GM19193 (cell line): Measurements from ENCODE around the gene GABRA5.

Experiments used
- POLR2A ChIP-seq: IDR thresholded peaks from 4 replicates; pipeline ENCODE4 v1.6.1; 2011; ENCODE audit not compliant: insufficient read depth, insufficient read length; ENCODE audit errors: extremely low read depth

Gene GABRA5

DNA sequence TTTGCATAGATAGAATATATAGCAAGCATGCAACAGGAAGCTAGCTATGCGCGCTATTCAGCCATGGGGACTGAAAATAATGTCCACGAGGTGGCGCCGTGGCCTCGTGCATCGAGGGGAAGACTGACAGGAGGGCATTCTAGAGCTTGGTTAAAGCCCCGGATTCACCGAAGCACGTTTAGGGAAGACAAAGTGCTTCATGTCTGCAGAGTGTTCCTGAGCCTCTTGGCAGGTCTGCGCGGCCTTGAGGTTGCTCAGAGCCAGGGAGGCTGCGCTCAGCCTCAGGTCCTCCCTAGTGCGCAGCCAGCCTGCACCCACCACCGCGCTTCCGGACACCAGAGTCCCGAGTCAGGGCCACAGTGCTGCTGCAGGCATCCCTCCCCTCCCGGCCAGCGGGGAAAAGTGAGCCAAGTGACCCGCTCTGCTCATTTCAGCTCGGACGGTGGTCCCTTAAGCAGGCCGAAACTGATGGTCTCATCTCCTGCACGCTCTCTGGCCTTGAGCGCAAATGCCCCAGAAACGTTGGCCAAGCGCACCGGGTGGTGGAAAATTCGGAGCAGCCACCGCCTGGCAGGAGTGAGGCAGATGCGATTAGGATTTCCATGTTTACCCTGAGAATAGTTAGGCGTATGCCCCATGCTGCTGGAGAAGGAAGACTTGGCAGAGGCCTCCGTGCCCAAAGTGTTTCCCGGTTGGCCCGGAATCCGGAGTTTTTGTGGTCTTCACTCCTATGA is 24.8 kb downstream of the GABRA5 start:
- no peak for TF ChIP-seq POLR2A

DNA sequence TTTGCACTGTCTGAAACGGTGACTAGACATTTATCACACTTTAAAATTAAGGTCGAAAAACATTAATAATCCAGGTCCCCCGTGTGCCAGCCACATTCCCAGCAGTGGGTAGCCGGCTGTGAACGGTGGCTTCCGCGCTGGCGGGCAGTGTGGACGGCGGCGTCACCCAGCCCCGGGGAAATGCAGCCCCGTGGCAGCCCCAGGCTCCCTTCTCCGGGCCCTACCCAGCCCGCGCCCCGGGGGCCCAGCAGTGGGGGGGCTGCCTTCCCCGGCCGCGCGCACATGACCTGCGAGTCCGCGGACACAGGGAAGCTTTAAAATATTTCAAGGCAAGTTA is 25.3 kb downstream of the GABRA5 start:
- TF ChIP-seq POLR2A: no peak

DNA sequence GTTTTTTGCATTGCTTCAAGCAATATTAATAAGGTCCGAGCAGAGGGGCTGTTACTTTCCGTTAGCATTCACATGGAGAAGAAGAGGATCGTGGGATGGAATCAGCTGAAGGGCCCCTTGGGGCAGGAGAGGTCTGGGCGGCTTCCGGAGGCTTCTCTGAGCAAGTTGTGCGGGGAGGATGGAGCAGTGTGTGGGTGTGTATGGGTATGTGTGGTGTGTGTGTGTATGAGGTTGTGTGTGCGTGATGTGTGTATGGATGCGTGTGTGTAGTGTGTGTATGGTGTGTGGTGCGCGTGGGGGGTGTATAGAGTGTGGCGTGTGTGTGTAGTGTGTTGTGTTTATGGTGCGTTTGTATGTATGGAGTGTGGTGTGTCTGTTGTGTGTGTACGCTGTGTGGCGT is 25.8 kb downstream of the GABRA5 start:
- TF ChIP-seq POLR2A: no peak

DNA sequence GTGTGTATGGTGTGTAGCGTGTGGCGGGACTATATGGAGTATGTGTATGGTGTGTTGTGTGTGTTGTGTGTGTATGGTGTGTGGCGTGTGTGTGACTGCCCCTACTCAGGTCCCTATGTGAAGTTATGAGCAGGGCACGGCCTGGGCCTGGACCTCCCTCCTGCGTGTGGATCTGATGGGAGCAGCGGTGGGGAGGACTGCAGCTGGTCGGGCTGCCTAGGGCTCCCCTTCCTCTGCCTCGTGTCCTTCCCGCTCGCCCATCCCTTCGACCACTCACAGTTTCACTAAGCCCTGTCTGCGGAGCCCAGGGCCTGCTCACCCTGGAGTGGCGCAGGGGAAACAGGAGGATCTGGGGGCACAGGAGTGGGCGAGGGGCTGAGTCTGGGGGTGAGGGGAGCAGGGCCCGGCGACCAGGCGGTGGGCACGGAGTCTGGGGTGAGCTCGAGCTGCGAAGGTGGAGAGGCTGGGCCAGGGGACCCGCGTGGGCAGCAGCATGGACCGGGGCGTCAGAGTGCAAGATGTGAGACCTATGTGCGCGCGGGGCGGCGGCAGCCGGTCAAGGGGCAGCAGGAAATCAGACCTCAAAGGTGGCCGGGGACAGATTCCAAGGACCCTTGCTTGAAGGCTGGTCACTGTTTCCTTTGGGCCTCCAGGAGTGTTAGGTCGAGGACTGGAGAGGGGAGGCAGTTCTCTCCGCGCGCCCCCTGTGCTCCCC is 26.6 kb downstream of the GABRA5 start:
- TF ChIP-seq POLR2A: no peak

DNA sequence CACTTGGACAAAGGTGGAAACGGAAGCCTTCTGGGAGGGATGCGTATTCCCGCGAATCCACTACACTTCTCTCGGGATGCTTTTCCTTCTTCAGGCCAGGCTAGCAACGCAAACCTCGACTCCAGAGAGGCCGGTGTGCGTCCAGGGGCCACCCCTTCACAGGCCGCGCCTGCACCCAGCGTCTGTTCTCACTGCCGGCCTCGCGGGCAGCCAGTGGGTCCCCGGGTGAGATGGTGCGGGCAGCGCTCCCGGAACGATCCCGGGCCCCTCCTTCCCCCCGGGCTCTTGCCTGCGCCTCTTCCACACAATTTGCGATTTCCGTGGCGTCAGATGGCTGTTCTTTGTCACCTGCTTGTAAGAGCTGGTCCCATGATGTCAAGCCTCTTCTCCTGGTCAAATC is 27.3 kb downstream of the GABRA5 start:
- no peak for TF ChIP-seq POLR2A

DNA sequence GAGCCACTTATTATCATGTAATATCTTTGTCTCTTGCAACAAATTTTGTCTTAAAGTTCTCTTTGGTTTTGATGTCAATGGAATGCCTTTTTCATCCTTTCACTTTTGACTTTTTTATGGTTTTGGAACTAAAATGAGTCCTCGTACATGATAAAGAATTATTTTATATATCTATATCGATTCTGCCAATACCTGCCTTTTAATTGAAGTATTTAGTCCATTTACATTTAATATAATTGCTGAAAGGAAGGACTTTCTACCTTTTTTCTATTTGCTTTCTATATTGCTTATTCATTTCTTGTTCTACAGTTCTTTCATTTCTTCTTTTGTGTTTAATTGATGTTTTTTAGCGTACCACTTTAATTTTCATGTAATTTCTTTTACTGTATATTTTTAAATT is 32.8 kb downstream of the GABRA5 start:
- no peak for TF ChIP-seq POLR2A

DNA sequence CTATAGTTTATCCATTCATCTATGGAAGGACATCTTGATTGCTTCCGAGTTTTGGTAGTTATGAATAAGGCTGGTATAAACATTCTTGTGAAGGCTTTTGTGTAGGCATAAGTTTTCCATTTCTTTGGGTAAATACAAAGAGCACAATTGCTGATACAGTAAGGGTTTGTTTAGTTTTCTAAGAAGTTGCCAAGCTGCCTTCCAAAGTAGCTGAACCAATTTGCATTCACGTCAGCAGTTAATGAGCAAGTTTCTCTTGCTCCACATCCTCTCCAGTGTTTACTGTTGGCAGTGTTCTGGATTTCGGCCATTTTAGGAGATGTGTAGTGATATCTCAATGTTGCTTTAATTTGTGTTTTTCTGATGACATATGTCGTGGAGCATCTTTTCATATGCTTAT is 34.2 kb downstream of the GABRA5 start:
- no peak for TF ChIP-seq POLR2A

DNA sequence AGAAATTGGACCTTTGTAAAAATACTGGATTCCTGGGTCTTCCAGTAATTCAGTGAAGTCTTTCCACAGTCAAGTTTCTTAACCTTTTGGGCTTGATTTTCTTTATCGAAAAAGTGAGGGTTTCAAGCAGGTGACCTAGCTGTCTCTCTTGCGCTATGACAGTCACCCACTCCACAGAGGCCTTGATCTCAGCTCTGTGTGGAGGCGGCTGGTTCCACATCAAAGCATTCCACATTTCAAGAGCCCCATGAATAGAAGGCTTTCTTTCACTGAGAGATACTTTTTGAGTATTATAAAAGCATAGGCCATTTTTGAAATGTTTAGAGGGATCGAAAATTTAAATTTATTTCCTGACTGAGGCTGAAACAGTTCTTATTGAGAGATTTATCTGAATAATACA is 43.9 kb downstream of the GABRA5 start:
- TF ChIP-seq POLR2A: no peak

DNA sequence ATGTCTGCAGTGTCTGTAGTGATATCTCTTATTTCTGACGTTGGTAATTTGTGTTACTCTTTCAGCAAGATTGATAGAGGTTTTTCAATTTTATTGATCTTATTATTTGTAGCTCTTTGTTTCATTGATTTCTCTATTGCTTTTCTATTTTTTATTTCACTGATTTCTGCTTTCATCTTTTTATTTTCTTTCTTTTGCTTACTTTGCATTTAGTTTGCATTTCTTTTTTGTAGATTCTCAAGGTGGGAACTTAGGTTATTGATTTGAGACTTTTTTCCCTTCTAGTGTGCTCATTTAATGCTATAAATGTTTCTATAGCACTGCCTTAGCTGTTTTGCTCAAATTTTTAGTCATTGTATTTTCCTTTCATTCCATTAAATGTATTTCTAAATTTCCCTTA is 54.6 kb downstream of the GABRA5 start:
- TF ChIP-seq POLR2A: no peak

DNA sequence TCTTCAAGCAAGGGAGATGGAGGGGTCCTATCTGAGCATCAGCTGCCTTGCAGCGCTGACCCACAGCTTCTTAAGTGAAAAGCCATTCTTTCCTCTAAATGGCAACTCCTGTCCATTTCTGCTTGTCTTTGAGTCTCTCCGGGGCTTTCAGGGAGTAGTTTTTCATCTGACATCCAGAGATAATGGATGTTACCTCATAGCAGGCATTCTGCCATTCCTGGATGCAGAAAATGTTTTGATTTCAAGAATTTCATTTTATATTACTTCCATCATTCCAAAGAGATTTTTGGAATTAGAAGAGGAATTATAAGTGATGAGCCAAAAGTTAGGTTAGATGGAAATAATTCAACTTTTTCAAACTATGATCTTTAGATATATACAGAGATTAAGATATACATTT is 59.2 kb downstream of the GABRA5 start:
- no peak for TF ChIP-seq POLR2A

DNA sequence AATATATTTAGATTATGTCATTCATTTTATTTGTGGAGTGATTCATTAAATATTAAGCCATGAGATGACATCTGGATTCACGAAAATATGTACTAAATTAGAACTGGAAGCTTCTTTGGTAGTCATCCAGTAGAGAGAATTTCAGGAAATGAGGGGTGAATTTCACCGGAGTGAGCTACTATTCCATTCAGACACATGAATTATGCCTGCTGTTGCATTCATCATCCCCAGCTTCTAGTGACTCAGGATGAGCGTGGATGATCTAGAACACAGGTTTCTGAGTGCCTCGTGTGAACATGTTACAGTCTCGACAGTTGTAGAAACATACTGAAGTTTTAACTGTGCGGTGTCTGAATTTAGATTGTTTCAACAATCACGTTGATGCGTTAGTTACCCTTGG is 61.2 kb downstream of the GABRA5 start:
- TF ChIP-seq POLR2A: no peak

DNA sequence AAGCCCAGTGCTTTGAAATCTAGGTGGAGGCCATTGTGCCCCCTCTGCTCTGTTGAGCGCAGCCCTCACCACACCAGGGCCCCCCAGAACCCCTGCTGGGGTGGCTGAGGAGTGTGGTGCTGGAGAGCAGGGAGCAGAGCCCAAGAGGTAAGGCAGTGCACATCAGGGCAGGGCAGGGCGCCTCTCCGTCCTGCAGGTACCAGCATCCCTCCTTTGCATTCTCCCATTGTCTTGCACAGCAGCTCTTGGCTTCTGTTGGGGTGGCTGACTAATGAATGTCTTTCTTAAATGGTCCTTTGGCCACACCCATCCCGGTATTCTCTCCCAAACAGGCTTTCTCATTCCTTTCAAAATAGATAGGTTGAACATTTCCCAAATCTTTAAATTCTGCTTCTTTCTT is 62.7 kb downstream of the GABRA5 start:
- TF ChIP-seq POLR2A: no peak

DNA sequence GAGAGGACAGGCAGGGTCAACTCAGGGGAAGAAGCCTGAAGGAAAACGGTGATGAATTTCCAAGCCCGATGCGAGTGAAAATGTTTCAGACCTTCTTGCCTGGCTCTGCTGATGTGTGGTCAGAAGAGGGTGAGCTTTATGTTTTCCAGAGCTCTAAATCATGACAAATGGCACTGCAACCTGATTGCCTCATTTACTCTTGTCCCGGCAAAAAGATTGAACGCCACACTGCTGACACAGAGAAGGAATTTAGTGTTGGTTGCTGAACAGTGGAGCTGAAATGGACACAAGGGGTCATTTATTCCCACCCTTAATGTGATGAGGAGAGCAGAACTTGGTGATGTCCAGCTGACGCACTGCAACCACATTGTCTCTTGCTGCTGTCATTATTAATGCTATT is 68.0 kb downstream of the GABRA5 start:
- no peak for TF ChIP-seq POLR2A

DNA sequence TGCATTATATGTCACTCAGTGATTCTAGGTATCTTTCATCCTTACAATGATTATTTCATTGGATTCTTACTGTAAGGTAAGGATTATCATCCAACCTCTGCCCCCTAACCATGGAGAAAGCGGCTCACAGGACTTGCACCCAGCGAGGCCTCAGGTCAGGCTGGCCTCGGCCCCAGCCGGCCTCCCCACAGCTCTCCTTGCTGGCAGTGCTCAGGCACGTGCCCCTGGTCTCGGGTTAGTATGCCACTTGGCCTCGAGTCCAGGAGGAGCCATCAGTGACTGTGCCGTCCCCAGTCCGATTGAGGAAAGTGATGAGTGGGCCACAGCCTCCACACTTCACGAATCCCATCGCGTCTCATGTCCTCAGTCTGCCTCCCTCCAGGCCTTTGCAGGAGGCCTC is 68.5 kb downstream of the GABRA5 start:
- TF ChIP-seq POLR2A: no peak

DNA sequence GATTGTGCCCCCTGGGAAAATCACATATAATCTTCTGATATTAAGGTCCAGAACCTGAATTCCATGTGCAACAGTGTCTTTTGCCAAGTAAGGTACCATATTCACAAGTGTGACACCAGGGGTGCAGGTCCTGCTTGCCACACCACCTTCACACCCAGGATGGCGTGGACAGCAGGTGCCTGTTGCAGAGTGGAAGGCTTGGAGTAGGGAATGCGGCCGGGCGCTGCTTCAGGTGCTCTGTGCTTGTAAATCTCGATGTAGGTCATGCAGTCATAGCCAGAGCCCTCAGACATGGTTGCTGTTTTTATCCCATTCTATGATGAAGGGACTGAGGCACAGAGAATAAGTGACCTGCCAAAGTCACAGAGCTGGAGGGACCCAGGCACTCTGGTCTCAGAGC is 69.6 kb downstream of the GABRA5 start:
- no peak for TF ChIP-seq POLR2A

DNA sequence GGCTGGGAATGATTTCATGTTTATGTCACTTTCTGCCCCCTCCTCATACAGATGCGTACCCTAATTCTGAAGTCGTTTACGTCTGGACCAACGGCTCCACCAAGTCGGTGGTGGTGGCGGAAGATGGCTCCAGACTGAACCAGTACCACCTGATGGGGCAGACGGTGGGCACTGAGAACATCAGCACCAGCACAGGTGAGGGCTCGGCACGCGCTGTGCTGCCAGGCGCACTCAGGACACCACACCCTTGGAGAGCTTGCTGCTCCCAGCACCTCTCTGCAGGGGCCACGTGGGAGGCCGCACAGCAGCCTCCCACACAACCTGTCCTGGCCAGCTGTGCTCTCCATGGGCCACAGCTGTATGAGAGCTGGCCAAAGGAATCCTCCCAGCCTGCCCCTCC is 70.3 kb downstream of the GABRA5 start:
- TF ChIP-seq POLR2A: no peak

DNA sequence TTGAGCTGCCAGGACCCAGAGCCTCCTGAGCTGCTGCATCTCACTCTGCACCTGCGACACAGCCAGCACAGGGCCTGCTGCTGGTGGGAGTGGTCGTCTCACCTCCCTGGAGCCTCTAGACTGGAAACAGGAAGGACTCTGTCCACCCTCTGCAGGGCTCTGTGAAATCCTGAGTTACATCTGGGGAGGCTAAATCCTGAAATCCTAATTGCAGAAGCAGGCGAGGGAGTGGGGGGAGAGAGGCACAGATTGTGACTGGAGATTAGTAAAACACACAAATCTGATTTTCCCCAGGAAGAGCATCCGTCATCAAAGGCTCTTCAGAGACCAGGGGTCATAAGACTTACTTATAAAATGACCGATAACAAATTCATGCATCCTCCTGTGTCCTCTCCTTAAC is 72.5 kb downstream of the GABRA5 start:
- no peak for TF ChIP-seq POLR2A

DNA sequence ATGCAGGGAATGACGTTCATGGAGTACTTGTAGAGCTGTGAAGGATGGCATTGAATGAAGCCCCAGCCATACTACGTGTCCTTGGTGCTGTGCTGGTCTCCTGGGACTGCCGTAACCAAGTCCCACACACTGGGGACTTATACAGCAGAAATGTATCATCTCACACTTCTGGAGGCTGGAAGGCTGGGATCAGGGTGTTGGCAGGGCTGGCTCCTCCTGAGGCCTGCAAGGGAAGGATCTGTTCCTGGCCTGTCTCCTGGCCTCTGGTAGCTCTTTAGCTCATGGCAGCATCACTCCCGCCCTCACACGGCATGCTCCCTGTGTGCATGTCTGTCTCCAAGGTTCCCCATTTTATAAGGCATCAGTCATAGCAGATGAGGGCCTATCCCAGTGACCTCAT is 74.6 kb downstream of the GABRA5 start:
- no peak for TF ChIP-seq POLR2A

DNA sequence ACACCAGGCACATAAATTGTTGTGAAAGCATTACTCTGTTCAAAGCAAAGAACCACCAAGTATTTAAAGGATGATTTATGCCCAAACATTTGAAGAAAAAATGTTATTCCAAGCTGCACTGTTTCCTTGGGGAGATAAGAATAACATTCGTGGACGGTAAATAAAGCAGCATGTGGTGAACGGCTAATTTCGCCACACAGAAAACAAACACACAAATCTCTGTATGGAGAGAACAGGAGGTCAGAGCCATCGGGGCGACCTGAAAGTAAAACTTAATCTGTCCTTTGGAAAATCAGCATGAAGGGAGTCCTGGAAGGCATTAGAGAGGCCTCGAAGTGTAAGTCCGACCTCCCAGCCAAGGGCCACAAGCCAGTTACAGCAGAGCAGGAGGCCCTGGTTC is 77.0 kb downstream of the GABRA5 start:
- TF ChIP-seq POLR2A: no peak
